Measurements from ENCODE around the gene LARP7. TPM values are rescaled to one million over a fixed set of nuclear protein-coding genes. Genes with fewer than 3 reads are reported as not detected.
A peak's percentile ranks its signal among the peaks of the same experiment; 100 is the strongest.
"Not testable (repeated sequence)": the region's sequence is repeated elsewhere in the genome, so short reads cannot be mapped to it uniquely, and the experiment has no call there.

The LARP7 gene
- total RNA-seq, 2 donors from 2014 or later = 31.6 to 50.1 TPM

DNA sequence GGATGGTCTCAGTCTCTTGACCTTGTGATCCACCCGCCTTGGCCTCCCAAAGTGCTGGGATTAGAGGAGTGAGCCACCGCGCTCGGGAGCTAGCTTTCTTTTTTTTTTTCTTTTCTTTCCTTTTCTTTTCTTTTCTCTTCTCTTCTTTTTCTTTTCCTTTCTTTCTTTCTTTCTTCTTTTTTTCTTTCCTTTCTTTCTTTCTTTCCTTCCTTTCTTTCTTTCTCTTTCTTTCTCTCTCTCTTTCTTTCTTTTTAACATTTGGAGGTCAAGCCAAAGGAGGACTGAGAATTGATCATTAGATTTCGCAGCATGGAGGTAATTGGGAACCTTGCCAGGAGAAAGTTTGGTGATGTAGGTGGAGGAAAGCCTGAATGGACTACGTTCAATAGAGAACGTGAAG lies 67.4 kb downstream of the LARP7 start:
- TF ChIP-seq, protein P1, sequence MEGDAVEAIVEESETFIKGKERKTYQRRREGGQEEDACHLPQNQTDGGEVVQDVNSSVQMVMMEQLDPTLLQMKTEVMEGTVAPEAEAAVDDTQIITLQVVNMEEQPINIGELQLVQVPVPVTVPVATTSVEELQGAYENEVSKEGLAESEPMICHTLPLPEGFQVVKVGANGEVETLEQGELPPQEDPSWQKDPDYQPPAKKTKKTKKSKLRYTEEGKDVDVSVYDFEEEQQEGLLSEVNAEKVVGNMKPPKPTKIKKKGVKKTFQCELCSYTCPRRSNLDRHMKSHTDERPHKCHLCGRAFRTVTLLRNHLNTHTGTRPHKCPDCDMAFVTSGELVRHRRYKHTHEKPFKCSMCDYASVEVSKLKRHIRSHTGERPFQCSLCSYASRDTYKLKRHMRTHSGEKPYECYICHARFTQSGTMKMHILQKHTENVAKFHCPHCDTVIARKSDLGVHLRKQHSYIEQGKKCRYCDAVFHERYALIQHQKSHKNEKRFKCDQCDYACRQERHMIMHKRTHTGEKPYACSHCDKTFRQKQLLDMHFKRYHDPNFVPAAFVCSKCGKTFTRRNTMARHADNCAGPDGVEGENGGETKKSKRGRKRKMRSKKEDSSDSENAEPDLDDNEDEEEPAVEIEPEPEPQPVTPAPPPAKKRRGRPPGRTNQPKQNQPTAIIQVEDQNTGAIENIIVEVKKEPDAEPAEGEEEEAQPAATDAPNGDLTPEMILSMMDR (IDR thresholded peaks at IDR 0.05) = no peak
- H3K27me3 ChIP-seq = no peaks in the 10 kb centered on the region
- H3K9me3 ChIP-seq = no peaks in the 10 kb centered on the region
- DNase-seq (ENCODE audit: low spot score) = no peak
- H3K27ac ChIP-seq = no peak overlapping the region
- no peaks in the 10 kb centered on the region for H3K36me3 ChIP-seq
- H3K4me1 ChIP-seq = peaks cover 0 to 11% of the 10 kb centered on the region in 2 donors
- no peak overlapping the region for H3K4me3 ChIP-seq

DNA sequence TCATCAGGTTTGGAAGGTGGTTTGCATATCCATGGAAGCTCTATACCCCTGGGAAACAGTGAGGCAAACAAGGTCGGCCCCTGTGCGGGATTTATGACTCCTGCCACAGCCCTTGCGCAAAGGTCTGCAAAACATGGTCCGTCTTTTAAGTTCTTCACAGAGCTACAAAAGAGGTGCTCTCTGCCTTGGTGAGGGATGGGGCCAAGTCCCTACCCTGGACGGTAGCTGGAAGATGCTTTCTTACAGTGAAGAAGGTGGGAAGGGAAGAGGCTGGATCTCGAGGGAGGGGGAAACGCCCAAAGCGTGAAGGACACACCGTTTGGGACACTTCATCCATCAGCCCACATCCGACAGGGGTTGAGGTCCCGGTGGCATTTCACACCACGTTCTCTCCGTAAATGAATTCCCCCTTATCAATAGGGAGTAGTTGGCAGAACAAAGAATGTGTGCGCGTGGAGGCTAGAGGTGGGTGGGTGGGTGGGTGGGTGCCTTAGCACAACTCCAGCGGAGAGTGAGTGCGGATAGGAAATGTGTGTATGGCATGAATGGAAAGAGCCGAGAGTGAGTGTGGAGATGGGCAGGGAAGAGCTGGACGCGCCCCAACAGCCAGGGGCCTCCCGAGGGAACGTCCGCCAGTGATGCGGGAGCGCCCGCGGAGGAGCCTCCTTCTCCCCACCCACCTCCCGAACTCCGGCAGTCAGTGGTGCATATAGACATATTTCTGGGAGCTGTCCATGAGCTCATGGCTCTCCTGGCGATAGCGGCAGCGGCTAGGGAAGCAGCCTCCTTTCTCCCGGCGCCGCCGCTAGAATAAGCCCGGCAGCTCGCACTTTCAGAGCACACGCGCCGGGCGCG lies 68.3 kb downstream of the LARP7 start:
- peak overlapping the region; percentile 55 to 82 for H3K27ac ChIP-seq
- no peaks in the 10 kb centered on the region for H3K27me3 ChIP-seq
- peak; percentile 65 for DNase-seq (ENCODE audit: low spot score)
- H3K4me1 ChIP-seq = peaks cover 0 to 11% of the 10 kb centered on the region in 2 donors
- no peaks in the 10 kb centered on the region for H3K36me3 ChIP-seq
- peak overlapping the region; percentile 53 to 59 for H3K4me3 ChIP-seq
- TF ChIP-seq, protein P1 (IDR thresholded peaks at IDR 0.05) = no peak
- H3K9me3 ChIP-seq = no peaks in the 10 kb centered on the region

DNA sequence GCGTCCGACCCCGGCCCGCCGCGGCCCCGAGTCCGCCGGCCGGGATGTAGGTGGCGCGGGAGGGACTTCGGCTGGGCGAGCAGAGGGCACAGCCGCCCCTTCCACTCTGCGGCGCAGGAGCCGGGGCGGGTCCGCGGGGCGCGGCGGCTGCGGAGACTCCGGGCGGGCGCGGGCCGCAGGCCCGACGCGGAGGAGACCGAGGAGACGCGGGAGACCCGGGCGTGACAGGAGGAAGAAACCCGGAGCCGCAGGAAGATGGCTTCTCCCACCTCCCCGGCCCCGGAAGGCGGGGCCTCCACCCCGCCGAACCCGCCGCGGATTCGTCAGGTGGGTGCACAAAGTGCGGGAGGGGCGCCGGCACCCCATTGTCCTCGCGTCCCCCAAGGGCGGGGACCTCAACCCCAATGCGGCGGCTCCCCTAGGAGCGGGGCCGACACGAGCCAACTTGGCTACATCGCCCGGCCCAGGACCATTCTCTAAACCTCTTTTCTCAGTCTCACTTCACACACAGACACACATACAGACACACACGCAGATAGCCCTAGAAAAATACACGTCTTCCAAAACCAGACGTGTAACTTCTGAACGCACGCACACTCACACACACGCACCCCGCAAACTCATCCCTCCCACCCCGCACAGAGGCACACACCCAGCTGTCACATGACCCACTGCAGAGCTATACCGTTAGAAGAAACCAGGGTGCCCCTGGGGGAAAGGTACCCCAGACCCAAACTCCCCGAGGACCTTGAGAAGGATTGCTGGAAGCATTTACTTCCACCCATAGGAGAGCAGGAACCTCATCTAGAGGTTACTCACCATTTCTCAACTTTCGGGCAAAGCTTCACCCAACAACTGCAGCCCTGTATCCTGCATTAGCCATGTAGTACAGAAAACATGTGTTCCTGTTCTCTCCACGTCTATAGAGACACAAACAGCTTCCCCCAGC lies 69.2 kb downstream of the LARP7 start:
- H3K36me3 ChIP-seq; DNase-seq (ENCODE audit: low spot score); H3K9me3 ChIP-seq; H3K27me3 ChIP-seq: not testable (repeated sequence)
- Histone ChIP-seq H3K4me1 (peaks cover 0 to 11% of the 10 kb centered on the region in 2 donors), H3K4me3 (peak overlapping the region; percentile 59 to 61), H3K27ac (peak overlapping the region; percentile 70 to 90)

DNA sequence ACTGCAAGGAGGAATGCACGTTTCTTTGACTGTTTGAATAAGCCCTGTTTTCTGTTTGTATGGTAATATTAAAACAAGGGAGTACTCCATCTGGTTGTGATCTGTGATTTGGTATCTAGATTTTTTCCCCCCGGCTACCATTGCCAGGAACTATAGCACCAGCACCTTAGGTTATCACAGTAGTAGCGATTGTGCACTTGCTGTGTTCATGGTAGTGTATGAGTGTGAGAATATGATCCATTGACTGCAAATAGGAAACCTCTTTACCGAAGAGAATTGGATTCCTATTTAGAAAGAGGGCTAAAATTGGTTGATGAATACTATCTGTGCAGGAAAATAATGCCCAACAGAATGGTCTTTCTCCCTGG lies 69.9 kb downstream of the LARP7 start:
- DNase-seq (ENCODE audit: low spot score) = no peak
- H3K4me1 ChIP-seq = peaks cover 0 to 11% of the 10 kb centered on the region in 2 donors
- H3K4me3 ChIP-seq = peak overlapping the region; percentile 59 to 61
- TF ChIP-seq, protein P1 (IDR thresholded peaks at IDR 0.05) = no peak
- H3K27ac ChIP-seq = peak overlapping the region; percentile 70 to 90
- H3K27me3 ChIP-seq = no peaks in the 10 kb centered on the region
- no peaks in the 10 kb centered on the region for H3K36me3 ChIP-seq
- H3K9me3 ChIP-seq = no peaks in the 10 kb centered on the region

MicroRNAs encoded within 50 kb of the gene (microRNA counts, 767-probe panel; counts per million panel counts)
- 0 to 1,658 counts per million in 2 donors for microRNA hsa-miR-302a-3p
- 0 to 2,317 counts per million in 2 donors for microRNA hsa-miR-302b-3p
- 0 to 1,790 counts per million in 2 donors for microRNA hsa-miR-302c-3p
- 2,751 to 5,422 counts per million in 2 donors for microRNA hsa-miR-302d-3p
- microRNA hsa-miR-367-3p = 0 to 1,658 counts per million in 2 donors

Small RNAs within 50 kb of the gene (microRNA-seq; reads per million reads assigned to microRNA genes)
- gene MIR302A (ENCODE audit: borderline number of aligned reads in 2 of 2, borderline replicate concordance in 1 of 2) (137 to 160 reads per million in 2 donors), gene MIR302B (ENCODE audit: borderline number of aligned reads in 2 of 2, borderline replicate concordance in 1 of 2) (171 to 174 reads per million in 2 donors), gene MIR302C (ENCODE audit: borderline number of aligned reads in 2 of 2, borderline replicate concordance in 1 of 2) (25.5 to 26.2 reads per million in 2 donors), gene MIR302D (ENCODE audit: borderline number of aligned reads in 2 of 2, borderline replicate concordance in 1 of 2) (118 to 128 reads per million in 2 donors), gene MIR367 (ENCODE audit: borderline number of aligned reads in 2 of 2, borderline replicate concordance in 1 of 2) (0 reads per million in 2 donors)

Other genes with a start within 250 kb of the LARP7 start
- not detected for gene NEUROG2, start 121.0 kb upstream of the LARP7 start, total RNA-seq
- gene ZGRF1, start 234 bp upstream of the LARP7 start, total RNA-seq = 1 to 10 TPM; 1.0 to 2.0 TPM

All from right atrium auricular region (tissue), 2 donors.